HG02981 (cell line): ENCODE results near the gene CPEB3.
"Not testable (repeated sequence)": the region's sequence is repeated elsewhere in the genome, so short reads cannot be mapped to it uniquely, and the experiment has no call there.

Source experiments
- ATAC-seq: cut with Tn5 transposase; IDR thresholded peaks from one replicate; pipeline ENCODE4 v1.9.1; 2021; ENCODE audit warnings: mild to moderate bottlenecking, moderate library complexity; ENCODE audit not compliant: unreplicated experiment

The CPEB3 gene

DNA sequence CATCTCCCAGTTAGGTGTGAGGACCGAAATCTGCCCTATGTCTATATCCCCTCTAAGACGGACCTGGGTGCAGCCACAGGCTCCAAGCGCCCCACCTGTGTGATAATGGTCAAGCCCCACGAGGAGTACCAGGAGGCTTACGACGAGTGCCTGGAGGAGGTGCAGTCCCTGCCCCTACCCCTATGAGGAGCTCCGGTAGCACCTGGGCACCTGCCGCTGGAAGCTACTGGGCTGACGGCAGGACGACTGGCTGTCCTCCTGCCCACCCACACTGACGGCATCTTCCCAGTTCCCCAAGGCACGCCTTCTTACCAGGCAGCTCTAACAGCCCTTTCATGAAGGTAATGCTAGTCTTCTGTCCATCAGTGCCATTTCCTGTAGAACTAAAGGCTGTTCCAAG, 74.3 kb downstream of the CPEB3 start:
- not testable (repeated sequence) for ATAC-seq

DNA sequence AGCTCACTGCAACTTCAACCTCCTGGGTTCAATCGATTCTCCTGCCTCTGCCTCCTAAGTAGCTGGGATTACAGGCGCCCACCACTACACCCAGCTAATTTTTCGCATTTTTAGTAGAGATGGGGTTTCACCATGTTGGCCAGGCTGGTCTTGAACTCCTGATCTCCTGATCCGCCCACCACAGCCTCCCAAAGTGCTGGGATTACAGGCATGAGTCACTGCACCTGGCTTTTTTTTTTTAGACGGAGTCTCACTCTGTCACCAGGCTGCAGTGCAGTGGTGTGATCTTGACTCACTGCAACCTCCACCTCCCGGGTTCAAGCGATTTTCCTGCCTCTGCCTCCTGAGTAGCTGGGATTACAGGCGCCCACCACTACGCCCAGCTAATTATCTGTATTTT, 75.7 kb downstream of the CPEB3 start:
- not testable (repeated sequence) for ATAC-seq

DNA sequence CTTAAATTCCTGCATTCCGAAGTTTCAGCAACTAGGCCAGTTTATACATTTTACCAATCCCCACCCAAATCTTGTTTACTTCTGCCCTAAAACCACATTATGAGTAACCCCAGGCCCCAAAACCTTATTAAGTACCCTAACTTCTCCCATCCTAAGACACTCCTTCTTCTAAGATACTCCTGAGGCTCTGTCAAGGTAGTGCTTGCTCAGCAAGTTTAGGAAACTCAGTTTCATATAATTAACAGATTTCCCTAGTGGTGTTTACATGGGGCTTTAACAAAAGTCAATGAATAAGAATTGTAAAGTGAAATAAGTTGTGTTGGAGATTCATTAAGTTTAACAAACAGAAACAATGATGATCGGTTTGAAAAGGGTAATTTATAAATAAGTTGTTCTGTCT, 77.8 kb downstream of the CPEB3 start:
- ATAC-seq, result no peak

DNA sequence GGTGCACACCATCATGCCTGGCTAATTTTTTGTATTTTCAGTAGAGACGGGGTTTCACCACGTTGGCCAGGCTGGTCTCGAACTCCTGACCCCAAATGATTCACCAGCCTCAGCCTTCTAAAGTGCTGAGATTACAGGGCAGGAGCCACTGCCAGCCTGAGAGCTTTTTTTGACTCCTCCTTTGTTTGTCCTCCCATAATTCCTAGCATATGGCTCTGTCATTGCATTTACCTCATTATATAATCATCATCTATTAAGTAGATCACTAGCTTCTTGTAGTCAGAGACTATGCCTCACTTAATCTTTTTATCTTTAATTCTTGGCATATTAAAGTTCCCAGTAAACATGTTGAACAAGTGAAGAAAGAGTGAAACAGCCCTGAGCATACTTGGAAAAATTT, 82.1 kb downstream of the CPEB3 start:
- no peak for ATAC-seq

DNA sequence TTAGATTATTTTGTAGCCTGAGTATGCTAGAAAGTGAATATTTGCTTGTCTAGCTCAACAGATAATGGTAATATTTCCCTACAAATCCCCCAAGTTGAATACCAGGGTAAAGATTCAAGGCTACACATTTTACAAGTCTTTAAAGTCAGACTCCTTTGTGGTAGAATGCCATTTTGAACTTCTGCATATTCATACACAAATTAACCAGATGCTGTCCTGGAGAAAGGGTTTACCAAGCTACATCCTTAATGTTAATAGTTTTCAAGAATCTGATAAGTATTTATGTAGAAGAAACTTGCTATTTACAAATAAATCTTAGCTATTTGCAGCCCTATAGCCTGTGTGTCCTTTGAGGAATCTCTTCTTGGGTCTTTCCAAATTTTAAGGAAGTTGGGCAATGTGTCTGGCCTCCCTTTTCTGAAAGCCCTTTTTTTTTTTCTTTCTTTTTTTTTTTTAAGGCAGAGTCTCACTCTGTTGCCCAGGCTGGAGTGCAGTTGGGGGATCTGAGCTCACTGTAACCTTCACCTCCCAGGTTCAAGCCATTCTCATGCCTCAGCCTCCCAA, 82.6 kb downstream of the CPEB3 start:
- no peak for ATAC-seq

DNA sequence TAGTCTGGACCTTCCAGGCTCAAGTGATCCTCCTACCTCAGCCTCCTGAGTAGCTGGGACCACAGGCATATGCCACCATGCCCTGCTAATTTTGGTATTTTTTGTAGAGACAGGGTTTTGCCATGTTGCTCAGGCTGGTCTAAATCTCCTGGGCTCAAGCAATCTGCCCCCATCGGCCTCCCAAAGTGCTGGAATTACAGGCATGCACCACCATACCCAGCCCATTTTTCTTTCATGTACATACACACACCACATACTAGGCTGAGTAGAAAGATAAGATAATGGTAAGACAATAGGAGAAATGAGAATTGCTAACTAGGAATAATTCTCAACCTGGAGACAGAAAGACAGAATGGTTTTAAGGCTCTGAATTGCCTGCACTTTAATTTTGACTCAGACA, 83.8 kb downstream of the CPEB3 start:
- no peak for ATAC-seq

DNA sequence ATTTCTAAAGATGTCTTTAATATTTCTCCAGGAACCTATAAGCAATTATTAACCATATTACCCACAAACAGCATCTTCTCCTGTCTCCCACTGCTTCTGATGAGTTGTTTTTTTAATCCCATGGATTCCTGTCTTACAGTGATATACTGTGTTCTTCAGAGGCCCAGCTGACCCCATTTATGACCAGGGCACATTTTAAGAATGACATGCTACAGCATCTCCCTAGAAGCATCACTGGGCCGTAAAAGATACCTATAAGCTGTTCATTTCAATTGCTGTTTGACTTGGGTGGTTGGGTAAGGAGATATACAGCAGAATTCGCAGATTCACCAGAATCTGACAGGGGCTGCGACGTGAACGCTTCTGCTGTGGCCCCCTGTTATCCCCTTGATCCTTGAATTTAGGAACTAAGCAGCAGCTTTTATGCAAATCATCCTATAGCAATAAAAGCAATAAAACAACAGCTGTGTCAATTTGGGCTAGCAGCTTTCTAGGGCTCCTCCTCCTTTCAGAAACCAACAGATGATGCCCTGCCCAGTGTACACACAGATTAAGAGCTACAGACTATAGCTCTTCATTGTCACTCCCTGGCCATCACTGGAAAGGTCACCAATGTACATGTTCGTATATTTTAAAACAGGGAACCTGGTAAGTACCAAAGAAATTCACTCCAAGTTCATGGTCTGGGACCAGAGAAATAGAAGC, 86.8 kb downstream of the CPEB3 start:
- ATAC-seq, result no peak

DNA sequence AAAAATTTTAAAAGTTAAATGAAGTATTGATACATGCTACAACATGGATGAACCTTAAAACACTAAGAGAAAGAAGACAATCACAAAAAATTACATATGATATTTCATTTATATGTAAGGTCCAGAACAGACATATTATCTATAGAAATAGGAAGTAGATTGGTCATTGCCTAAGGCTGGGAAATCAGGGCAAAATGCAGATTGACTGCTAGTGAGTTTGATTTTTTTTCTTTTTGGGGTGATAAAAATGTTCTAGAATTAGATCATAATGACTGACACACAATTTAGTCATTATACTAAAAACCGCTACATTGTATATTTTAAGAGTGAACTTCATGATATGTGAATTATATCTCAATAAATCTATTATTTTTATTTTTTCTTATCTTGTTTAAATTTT, 88.3 kb downstream of the CPEB3 start:
- ATAC-seq, result no peak

DNA sequence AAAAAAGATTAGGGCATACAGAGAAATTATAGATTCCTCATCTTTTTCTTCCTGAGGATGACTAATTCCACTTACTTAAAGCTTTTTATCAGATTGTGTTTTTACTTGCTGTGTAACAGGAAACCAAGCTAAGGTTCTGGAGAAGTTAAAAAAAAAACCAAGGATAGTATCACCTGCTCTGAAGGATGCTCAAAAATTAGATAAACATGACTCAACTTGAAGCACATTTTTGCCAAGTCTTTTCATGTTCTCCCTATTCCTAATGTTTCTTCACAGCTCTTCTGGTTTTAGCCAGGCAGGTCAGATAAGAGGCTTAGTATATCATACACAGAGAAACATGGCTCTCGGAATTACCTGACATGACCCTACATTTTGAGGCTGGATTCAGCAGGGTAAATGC, 90.3 kb downstream of the CPEB3 start:
- ATAC-seq, result no peak

DNA sequence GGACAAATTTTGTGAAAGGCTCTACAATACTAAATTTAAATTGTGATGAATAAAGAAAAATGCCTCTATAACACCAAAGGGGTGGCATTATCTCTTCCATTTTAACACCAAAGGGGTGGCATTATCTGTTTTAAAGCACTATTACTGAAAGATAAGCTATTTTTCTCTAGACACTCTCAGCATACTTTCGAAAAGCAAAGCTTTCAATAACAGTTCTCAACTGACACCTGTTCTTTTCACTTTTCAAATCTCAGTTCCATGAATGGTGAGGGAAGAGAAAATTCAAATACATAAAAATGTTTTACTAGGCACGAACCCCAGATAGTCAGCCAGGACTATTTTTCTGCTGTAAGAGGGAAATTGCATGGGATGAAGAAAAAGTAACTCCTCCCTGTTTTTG, 103.8 kb downstream of the CPEB3 start:
- ATAC-seq, result no peak

DNA sequence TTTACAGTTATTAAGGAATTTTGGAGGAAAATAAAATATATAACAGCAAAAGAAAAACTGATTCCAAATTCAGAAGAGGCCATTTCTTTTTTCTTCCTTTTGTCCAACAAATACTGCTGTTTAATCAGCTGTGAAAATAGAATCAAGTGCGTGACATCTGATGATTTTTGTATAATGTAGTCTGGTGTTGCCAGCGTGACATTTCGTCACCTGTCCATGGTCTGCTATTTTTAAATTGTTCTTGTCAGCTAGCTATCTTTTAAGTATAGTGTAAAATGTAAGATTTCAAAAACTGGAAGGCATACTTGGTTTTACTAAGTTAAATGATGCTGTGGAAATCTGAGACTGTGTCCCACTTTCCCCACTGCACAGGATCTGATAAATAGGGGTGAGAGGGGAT, 105.9 kb downstream of the CPEB3 start:
- no peak for ATAC-seq

DNA sequence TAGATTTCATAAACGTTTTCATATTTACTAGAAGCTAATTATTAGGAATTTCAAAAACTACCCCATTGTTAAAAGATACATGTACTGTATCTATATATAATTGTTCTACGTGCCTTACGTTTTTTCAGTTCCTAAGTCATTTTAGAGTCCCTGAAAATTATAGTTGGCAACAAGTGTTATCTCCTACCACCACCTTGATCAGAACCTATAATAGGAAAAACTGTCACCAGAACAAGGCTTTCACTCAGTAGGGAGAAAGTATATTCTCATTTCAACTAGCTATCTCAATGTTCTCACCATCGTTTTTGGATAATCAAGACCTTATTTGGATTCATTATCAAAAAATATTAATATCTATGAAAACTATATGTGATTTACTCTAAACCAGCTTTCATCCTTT, 107.7 kb downstream of the CPEB3 start:
- ATAC-seq, result no peak

DNA sequence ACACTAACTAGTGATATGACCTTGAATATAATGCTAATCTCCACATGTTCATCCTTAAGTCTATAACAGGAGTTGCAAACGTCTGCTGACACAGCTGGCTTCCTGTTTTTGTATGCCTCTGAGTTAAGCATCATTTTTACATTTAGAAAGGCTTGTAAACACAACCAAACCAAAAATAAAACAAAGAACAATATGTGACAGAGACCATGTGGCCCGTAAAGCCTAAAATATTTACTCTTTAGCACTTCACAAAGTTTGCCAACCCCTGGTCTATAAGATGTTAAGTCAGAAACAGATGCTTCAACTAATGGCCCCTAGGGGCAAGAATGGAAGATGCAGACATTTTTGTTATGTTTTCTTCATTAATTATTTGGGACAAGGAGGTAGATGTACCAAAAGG, 109.3 kb downstream of the CPEB3 start:
- no peak for ATAC-seq

DNA sequence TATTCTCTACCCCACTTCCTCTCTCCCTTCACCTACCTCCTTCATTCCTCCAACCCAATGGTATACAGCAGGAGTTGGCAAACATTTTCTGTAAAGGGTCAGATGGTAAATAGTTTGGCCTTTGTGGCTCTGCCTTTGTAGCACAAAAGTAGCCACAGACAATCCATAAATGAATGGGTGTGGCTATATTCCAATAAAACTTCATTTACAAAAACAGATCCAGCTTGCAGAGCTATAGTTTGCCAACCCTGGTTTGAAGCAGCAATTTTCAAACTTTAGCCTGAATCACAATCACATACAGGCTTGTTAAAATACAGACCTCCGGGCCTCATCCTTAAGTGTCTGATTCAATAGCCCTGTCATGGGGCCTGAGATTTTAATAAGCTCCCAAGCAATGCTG, 110.5 kb downstream of the CPEB3 start:
- no peak for ATAC-seq

DNA sequence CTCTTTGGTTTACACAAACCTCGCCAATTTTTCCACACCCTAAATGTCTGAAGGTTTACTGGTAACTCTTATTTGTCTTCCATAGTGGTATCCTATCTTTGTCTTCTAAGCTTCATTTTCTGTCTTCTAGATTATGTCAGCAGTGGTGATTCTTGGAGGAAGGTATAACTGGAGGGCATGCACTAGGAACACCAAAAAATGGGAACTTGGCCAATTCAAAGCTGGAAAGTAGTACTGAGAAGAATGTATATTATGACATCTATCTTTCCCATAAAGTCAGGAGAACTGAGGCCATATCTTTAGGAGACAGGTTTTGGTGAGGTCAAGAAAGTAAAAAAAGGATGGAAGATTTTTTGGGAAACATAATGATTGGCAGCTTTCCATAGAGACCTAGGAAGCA, 113.3 kb downstream of the CPEB3 start:
- ATAC-seq, result no peak

DNA sequence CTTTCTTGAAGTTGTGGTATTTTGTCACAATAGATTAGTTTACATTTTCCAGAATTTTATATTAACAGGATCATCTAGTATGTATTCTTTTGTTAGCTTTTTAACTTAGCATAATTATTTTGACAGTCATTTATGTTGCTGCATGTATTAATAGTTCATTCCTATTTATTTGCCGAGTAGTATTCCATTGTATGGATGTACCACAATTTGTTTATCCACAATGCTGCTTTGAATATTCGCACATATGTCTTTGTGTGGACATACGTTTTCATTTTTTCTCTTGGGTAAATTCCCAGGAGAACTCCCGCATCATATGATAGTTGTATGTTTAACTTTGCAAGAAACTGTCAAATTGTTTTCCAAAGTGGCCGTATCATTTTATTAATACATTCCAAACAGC, 115.7 kb downstream of the CPEB3 start:
- ATAC-seq, result no peak

DNA sequence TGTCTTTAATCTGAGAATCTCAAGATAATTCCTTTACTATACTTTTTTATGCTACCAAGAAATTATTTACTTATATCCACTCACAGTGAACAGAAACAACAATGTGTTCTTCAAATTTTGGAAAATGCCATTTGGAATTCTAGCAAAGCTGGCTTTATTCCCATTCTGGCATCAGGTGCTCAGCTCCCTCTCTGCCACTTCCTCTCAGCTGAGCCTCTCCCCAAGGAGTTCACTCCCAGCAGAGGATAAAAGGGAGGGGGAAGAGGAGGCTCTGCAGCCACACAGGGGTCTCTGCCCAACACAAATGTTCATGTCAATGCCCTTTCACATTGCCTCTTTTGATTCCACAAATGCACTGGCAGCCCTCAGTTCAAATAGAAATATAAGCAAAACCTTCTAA, 116.9 kb downstream of the CPEB3 start:
- ATAC-seq, result no peak

DNA sequence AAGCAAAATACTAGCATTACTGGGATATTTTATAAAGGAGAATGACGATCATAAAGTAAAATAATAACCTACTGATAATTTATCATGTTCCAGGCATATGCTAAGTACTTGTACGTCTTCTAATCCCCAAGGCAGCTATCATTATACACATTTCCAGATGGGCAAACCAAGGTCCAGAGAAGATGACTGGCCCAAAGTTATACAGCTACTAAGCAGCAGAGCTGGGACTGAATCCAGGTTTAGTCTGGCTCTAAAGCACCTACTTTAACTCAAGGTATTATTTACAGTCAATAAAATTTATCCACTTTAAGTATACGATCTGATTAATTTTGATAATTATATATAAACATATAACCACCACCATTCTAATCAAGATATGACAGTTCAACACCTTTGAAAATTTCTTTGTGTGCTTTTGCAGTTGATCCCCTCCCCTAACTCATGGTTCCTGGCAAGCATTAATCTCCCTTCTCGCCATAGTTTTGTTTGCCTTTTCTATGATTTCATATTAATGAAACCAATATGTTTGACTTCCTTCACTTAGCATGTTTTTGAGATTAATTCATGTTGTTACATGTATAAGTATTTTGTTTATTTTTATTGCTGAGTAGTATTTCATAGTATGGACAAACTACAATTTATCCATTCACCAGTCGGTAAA, 126.7 kb downstream of the CPEB3 start:
- no peak for ATAC-seq

DNA sequence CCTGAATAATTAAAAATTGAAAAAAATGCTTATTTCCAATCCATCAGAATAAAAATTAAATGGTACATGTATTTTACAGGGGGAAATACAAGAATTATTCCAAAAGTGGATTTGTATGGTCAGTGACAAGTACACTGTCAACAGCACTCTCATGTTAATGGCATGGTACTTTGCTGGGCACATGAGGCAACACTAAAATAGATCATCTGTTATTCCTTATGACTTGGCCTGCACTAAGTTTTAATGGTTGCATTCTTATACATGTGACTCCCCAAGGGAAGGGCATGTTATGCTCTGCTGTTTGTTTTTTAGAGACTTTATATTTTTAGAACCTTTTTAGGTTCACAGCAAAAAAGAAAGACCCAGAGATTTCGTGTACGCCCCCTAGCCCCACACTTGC, 128.3 kb downstream of the CPEB3 start:
- no peak for ATAC-seq

DNA sequence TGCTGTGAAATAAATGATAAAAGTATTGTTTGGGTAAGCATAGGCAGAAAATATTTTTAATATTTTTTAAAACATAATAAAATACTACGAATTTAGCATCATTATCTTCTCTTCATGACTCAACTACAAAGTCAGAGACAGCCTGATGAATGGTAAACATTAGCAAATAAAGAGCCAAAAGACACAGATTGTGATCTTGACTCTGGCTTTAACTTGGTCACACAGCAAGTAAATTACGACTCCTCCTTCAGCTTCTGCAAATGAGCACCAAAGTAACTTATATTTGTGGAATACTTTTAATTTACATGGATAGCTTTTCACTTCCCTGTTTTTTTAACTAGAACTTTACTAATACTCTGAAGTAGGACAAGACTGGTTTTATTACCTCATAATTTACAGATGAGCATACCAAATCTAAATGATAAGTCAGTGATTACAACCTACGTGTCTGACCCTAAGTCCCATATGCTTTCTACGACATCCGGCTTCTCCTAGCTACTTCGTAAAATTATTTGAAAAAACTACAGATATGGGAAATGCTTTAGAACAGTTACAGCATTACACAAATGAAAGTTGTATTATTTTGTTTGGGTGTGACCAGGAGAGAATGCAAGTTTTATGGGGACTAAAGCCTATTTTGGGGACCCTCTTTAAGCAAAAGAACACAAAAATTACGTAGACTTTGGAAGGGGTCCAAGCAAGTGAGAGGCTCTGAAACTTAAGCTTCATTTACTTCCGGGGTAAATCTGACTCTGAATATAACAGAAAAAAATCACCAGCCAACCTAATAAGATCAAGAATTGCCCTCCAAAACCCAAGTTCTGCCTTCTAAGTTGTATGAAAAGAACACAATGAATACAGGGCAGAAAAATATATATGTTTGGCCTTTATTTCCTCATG, 133.8 kb downstream of the CPEB3 start:
- ATAC-seq, result no peak

DNA sequence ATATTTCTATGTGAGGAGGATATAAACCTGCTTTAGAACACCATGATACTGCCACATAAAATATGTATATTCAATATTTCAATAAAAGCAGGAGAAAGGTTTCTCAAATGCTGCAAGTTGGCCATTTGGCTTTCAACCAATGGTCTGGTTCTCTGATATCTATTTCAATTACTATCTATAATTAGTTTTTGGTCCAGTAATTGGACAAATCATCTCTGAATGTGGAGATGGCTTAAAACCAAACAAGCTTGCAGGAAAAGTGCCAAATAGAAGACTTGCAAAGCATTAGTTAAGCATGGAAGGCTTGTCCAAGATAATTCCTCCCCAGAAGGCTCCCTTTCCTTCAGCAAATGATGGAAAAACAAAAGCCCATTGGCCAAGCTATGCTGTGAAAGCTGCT, 140.1 kb downstream of the CPEB3 start:
- ATAC-seq, result no peak

DNA sequence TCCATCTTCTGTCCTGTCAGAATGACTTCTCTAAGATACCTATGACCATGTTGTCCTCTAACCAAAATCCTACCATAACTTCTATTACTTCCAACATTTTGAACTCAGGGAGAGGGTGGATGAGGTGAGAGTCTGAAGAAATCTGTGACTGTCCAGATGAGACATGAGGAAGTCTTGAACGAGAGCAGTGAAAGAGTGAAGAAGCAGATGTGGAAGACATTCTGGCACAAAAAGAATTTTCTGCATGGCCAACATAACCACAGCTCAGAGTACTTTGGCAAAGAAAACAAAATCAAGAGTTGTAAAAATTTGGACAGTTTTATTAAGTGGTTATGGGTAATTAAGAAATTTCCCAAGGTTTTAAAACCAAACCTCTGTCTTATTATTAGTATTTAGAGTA, 141.6 kb downstream of the CPEB3 start:
- no peak for ATAC-seq
